Stomach (tissue), 4 donors: ENCODE measurements around the gene BTN2A1.

Experiments
- CTCF ChIP-seq, 7 experiments: fragments of 450-650 bp in 4 of 7; fragments of 200-600 bp in 3 of 7; sonication (generic) in 3 of 7; IDR thresholded peaks; one replicate each; pipeline ENCODE4 v1.5.1; 2016 to 2019; ENCODE audit warnings: antibody characterized with exemption in 7 of 7, control low read depth in 2 of 7, mild to moderate bottlenecking in 1 of 7
- EP300 ChIP-seq: sonication (generic); formaldehyde crosslinking; IDR thresholded peaks from one replicate; pipeline ENCODE4 v1.6.1; 2017; ENCODE audit warnings: antibody characterized with exemption

GRCh38 chr6:26415791-26416190 is 42.0 kb upstream of the BTN2A1 start:
- TF ChIP-seq CTCF (IDR thresholded peaks at IDR 0.05) = no peak
- no peak for TF ChIP-seq EP300
